GM12874 (cell line): ENCODE results near the gene PBX4.

Experiments used
- CTCF ChIP-seq: IDR thresholded peaks from 2 replicates; pipeline ENCODE4 v1.5.1; 2011; ENCODE audit warnings: low read depth, mild to moderate bottlenecking, control low read depth, low read length, moderate library complexity; ENCODE audit not compliant: insufficient read depth

PBX4 gene

GRCh38 chr19:19526581-19527370, 91.7 kb downstream of the PBX4 start:
- TF ChIP-seq CTCF = no peak

GRCh38 chr19:19525611-19526380, 92.7 kb downstream of the PBX4 start:
- TF ChIP-seq CTCF = 0 out of 2 replicates have a peak, but pooled peaks have one; percentile 1

GRCh38 chr19:19524053-19524452, 94.4 kb downstream of the PBX4 start:
- no peak for TF ChIP-seq CTCF

DNA sequence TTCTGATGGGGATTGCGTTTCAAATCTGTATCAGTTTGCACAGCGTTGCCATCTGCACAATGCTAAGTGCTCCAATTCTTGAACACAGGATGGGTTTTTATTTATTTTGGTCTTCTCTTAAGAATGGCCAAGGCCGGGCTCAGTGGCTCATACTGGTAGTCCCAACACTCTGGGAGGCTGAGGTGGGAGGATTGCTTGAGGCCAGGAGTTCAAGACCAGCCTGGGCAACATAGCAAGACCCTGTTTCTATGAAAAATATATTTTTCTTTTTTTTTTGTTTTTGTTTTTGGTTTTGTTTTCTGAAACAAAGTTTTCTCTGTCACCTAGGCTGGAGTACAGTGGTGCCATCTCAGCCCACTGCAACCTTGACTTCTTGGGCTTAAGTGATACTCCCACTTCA, 95.3 kb downstream of the PBX4 start:
- no peak for TF ChIP-seq CTCF

GRCh38 chr19:19520989-19521388, 97.5 kb downstream of the PBX4 start:
- no peak for TF ChIP-seq CTCF

GRCh38 chr19:19517235-19517619, 101.3 kb downstream of the PBX4 start:
- no peak for TF ChIP-seq CTCF

- TF ChIP-seq CTCF = no peak
Measured at GRCh38 chr19:19515642-19516519, 102.6 kb downstream of the PBX4 start, which contains the start of gene NDUFA13. Gene NDUFA13, plus strand, starts transcription at chr19:19516225. Its CDS starts 14 bp downstream, at chr19:19516239.
